HEK293T (cell line): ENCODE data around the gene ZNF580.

Source experiments
- ARNT ChIP-seq: fragments of 450-650 bp; IDR thresholded peaks from 2 replicates; pipeline ENCODE4 v1.6.1; 2017; ENCODE audit warnings: mild to moderate bottlenecking
- BHLHE40 ChIP-seq: fragments of 450-650 bp; IDR thresholded peaks from 2 replicates; pipeline ENCODE4 v1.6.1; 2016; ENCODE audit warnings: mild to moderate bottlenecking, moderate library complexity, borderline replicate concordance
- CTBP1 ChIP-seq: fragments of 450-650 bp; IDR thresholded peaks from 2 replicates; pipeline ENCODE4 v1.6.1; 2016; ENCODE audit warnings: borderline replicate concordance
- ELF4 ChIP-seq: fragments of 450-650 bp; IDR thresholded peaks from 2 replicates; pipeline ENCODE4 v1.6.1; 2017; ENCODE audit warnings: antibody characterized with exemption
- FOXK2 ChIP-seq: fragments of 450-650 bp; IDR thresholded peaks from 2 replicates; pipeline ENCODE4 v1.6.1; 2016; ENCODE audit warnings: mild to moderate bottlenecking
- SP1 ChIP-seq: fragments of 450-650 bp; IDR thresholded peaks from 2 replicates; pipeline ENCODE4 v1.6.1; 2017
- SUZ12 ChIP-seq: fragments of 450-650 bp; IDR thresholded peaks from 2 replicates; pipeline ENCODE4 v1.6.1; 2016; ENCODE audit warnings: mild to moderate bottlenecking
- ZNF384 ChIP-seq: fragments of 450-650 bp; IDR thresholded peaks from 2 replicates; pipeline ENCODE4 v1.6.1; 2016

DNA sequence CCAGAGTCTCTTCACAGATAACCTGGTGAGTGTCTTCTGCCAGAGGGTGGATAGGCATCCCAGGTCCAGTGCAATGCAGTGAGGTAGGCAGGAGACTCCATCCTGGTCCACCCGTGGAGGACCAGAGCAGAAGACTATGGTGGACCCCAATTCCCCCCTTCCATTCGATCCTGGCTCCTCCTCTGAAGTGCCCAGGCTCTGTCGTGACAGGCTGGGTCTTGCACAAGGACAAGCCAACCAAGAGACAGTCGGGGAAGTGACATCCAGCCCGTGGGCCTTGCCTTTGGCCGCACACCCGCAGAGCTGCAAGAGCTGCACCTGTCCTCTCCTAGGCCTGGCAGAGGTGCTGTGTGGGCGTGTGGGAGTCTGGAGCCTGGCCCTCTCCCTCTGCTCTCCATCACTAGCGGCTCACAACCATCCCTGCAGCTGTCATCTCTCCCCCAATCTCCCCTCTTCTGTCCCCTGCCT lies 19.6 kb upstream of the ZNF580 start:
- TF ChIP-seq ARNT (no peak), ZNF384 (no peak), SUZ12 (no peak), SP1 (no peak), CTBP1 (no peak), FOXK2 (no peak), ELF4 (no peak), BHLHE40 (no peak)
